BJ (cell line): ENCODE measurements around the gene NCAPH2. TPM values are rescaled to one million over a fixed set of nuclear protein-coding genes. Genes with fewer than 3 reads are reported as not detected.

Experiments used
- CTCF ChIA-PET: fragments of 350-600 bp; formaldehyde crosslinking; extraction: SDS; loops from one replicate; lab custom pipeline; 2021; ENCODE audit warnings: antibody characterized with exemption, inconsistent platforms; lab: Yijun Ruan, JAX
- POLR2A ChIA-PET: fragments of 300-600 bp; sonication (Branson Sonifier 250); formaldehyde crosslinking; extraction: SDS; loops from one replicate; lab custom pipeline; 2021; ENCODE audit warnings: antibody characterized with exemption; lab: Charles Lee
- DNase-seq: peaks from one replicate; pipeline ENCODE4 v3.0.0-alpha.2; 2011; ENCODE audit warnings: low read depth
- H3K27me3 ChIP-seq: 2 replicates; pipeline ENCODE4 v1.6.0; 2011; ENCODE audit warnings: low read length; ENCODE audit not compliant: control insufficient read depth, insufficient read depth
- H3K36me3 ChIP-seq: 2 replicates; pipeline ENCODE4 v1.5.1; 2011; ENCODE audit warnings: low read length; ENCODE audit not compliant: control insufficient read depth, insufficient read depth
- H3K4me3 ChIP-seq: 2 replicates; pipeline ENCODE4 v1.5.1; 2011; ENCODE audit warnings: low read depth, mild to moderate bottlenecking, control low read depth, low read length
- CTCF ChIP-seq: IDR thresholded peaks from 2 replicates; pipeline ENCODE4 v1.5.1; 2011; ENCODE audit warnings: low read depth, mild to moderate bottlenecking, control low read depth, inconsistent platforms, low read length, moderate library complexity; ENCODE audit not compliant: insufficient read depth
- polyA plus RNA-seq: library from polyadenylated mRNA; depleted of rRNA; stranded (reverse); fragments of >200 nt; gene quantifications from 2 replicates; pipeline ENCODE4 v1.2.3, GENCODE V29; 2011

Gene NCAPH2
- polyA plus RNA-seq, 1 experiment = 31.7 TPM

GRCh38 chr22:50471197-50471847 lies 36.7 kb upstream of the NCAPH2 start:
- TF ChIP-seq CTCF = no peak
- peaks cover 18% of the 10 kb centered on the region for H3K36me3 ChIP-seq
- H3K4me3 ChIP-seq = no peak overlapping the region
- no peaks in the 10 kb centered on the region for H3K27me3 ChIP-seq
- CTCF ChIA-PET = interaction anchor here (0.6 to 2.3 kb wide), 3 partner anchors 13 to 56 kb away, joined by 3 to 6 read pairs (median 3); no protein-coding TSS in a partner anchor
- POLR2A ChIA-PET = no interaction called here
- no peak for DNase-seq

- no peak for TF ChIP-seq CTCF
- no peak overlapping the region for H3K4me3 ChIP-seq
- POLR2A ChIA-PET = no interaction called here
- H3K36me3 ChIP-seq = peaks cover 12% of the 10 kb centered on the region
- H3K27me3 ChIP-seq = no peaks in the 10 kb centered on the region
- CTCF ChIA-PET = interaction anchor here (0.6 to 2.3 kb wide), 4 partner anchors 13 to 1195 kb away, joined by 3 to 6 read pairs (median 3); no protein-coding TSS in a partner anchor
- DNase-seq = no peak
These were observed 36.1 kb upstream of the NCAPH2 start for GRCh38 chr22:50471962-50472361.

- Histone ChIP-seq H3K36me3 (peaks cover 5% of the 10 kb centered on the region), H3K4me3 (no peak overlapping the region), H3K27me3 (no peaks in the 10 kb centered on the region)
- no peak for DNase-seq
- TF ChIP-seq CTCF = peak; percentile 40; the same call in 1 of the 2 replicates
- CTCF ChIA-PET = interaction anchor here (1.0 to 2.3 kb wide), 2 partner anchors 14 to 16 kb away, joined by 3 to 6 read pairs; no protein-coding TSS in a partner anchor
- POLR2A ChIA-PET = no interaction called here
These were observed 34.9 kb upstream of the NCAPH2 start for GRCh38 chr22:50473088-50473487.

GRCh38 chr22:50473855-50474671 lies 34.0 kb upstream of the NCAPH2 start:
- ChIA-PET CTCF (interaction anchor here (2.3 kb wide), 1 partner anchor 15 kb away, joined by 6 read pairs; no protein-coding TSS in a partner anchor), POLR2A (interaction anchor here (0.5 to 0.6 kb wide), 2 partner anchors 11 to 78 kb away, joined by 3 to 13 read pairs; no protein-coding TSS in a partner anchor)
- no peak for TF ChIP-seq CTCF
- Histone ChIP-seq H3K4me3 (peak overlapping the region; percentile 64), H3K27me3 (no peaks in the 10 kb centered on the region; the same call in 1 of the 2 replicates), H3K36me3 (peaks cover 5% of the 10 kb centered on the region)
- no peak for DNase-seq
